IPS-18c (cell line): ENCODE measurements around the gene SETBP1.

Experiments
- H3K4me3 ChIP-seq: 2 replicates; pipeline ENCODE4 v1.7.0; 2013; ENCODE audit warnings: low read depth, mild to moderate bottlenecking, low read length, moderate library complexity; ENCODE audit not compliant: insufficient read depth
- H3K9me3 ChIP-seq: one replicate; pipeline ENCODE4 v1.6.1; 2013; ENCODE audit warnings: mild to moderate bottlenecking, low read length, moderate library complexity; ENCODE audit not compliant: control insufficient read depth, insufficient read depth

The SETBP1 gene

GRCh38 chr18:44736664-44737380 lies 56.1 kb downstream of the SETBP1 start:
- no peak overlapping the region for H3K4me3 ChIP-seq
- no peaks in the 10 kb centered on the region for H3K9me3 ChIP-seq

- Histone ChIP-seq H3K9me3 (no peaks in the 10 kb centered on the region), H3K4me3 (no peak overlapping the region)
These were observed 56.9 kb downstream of the SETBP1 start for GRCh38 chr18:44737623-44738022.

- no peak overlapping the region for H3K4me3 ChIP-seq
- H3K9me3 ChIP-seq = no peaks in the 10 kb centered on the region
These were observed 59.3 kb downstream of the SETBP1 start for GRCh38 chr18:44740000-44740399.

- no peak overlapping the region for H3K4me3 ChIP-seq
- no peaks in the 10 kb centered on the region for H3K9me3 ChIP-seq
These were observed 60.4 kb downstream of the SETBP1 start for GRCh38 chr18:44741085-44741484.

- Histone ChIP-seq H3K9me3 (no peaks in the 10 kb centered on the region), H3K4me3 (no peak overlapping the region)
These were observed 60.8 kb downstream of the SETBP1 start for GRCh38 chr18:44741511-44741910.

GRCh38 chr18:44742126-44742525 lies 61.4 kb downstream of the SETBP1 start:
- no peak overlapping the region for H3K4me3 ChIP-seq
- no peaks in the 10 kb centered on the region for H3K9me3 ChIP-seq

GRCh38 chr18:44742718-44743311 lies 62.1 kb downstream of the SETBP1 start:
- Histone ChIP-seq H3K4me3 (no peak overlapping the region), H3K9me3 (no peaks in the 10 kb centered on the region)

GRCh38 chr18:44743631-44744030 lies 62.9 kb downstream of the SETBP1 start:
- Histone ChIP-seq H3K9me3 (no peaks in the 10 kb centered on the region), H3K4me3 (no peak overlapping the region)

GRCh38 chr18:44744161-44745121 lies 63.8 kb downstream of the SETBP1 start:
- Histone ChIP-seq H3K9me3 (no peaks in the 10 kb centered on the region), H3K4me3 (peak overlapping the region; percentile 35)

GRCh38 chr18:44747157-44747556 lies 66.5 kb downstream of the SETBP1 start:
- H3K4me3 ChIP-seq = no peak overlapping the region
- H3K9me3 ChIP-seq = no peaks in the 10 kb centered on the region

GRCh38 chr18:44748582-44748981 lies 67.9 kb downstream of the SETBP1 start:
- Histone ChIP-seq H3K9me3 (no peaks in the 10 kb centered on the region), H3K4me3 (no peak overlapping the region)

GRCh38 chr18:44750774-44751173 lies 70.1 kb downstream of the SETBP1 start:
- Histone ChIP-seq H3K4me3 (no peak overlapping the region), H3K9me3 (no peaks in the 10 kb centered on the region)

- H3K4me3 ChIP-seq = no peak overlapping the region
These were observed 73.9 kb downstream of the SETBP1 start for GRCh38 chr18:44754567-44754966.

GRCh38 chr18:44758861-44759631 lies 78.4 kb downstream of the SETBP1 start:
- no peak overlapping the region for H3K4me3 ChIP-seq
- no peaks in the 10 kb centered on the region for H3K9me3 ChIP-seq

More at GRCh38 chr18:44754567-44754966, 73.9 kb downstream of the SETBP1 start:
- no peaks in the 10 kb centered on the region for H3K9me3 ChIP-seq

- H3K4me3 ChIP-seq = no peak overlapping the region
These were observed 79.2 kb downstream of the SETBP1 start for GRCh38 chr18:44759925-44760342.

GRCh38 chr18:44761812-44762211 lies 81.1 kb downstream of the SETBP1 start:
- no peak overlapping the region for H3K4me3 ChIP-seq
- H3K9me3 ChIP-seq = no peaks in the 10 kb centered on the region

More at GRCh38 chr18:44759925-44760342, 79.2 kb downstream of the SETBP1 start:
- no peaks in the 10 kb centered on the region for H3K9me3 ChIP-seq

GRCh38 chr18:44763327-44763726 lies 82.6 kb downstream of the SETBP1 start:
- no peaks in the 10 kb centered on the region for H3K9me3 ChIP-seq
- no peak overlapping the region for H3K4me3 ChIP-seq
